Calu3 (cell line): ENCODE measurements around the gene SPRR5. TPM values are rescaled to one million over a fixed set of nuclear protein-coding genes. Genes with fewer than 3 reads are reported as not detected.

Source experiments
- BruUV-seq: library from RNA; stranded (reverse); fragments of 400-500 nt; replicated peaks from 2 replicates; lab custom pipeline; 2021; lab: Mats Ljungman, UMichigan
- CTCF ChIA-PET: fragments of 300-600 bp; sonication (Branson Sonifier 250); formaldehyde crosslinking; loops from one replicate; lab custom pipeline; 2022; ENCODE audit warnings: antibody characterized with exemption; lab: Charles Lee
- DNase-seq: peaks from one replicate; pipeline ENCODE4 v3.0.0; 2022
- H3K27ac Mint-ChIP-seq: one replicate; pipeline ENCODE4 v1.8.0; 2022; ENCODE audit warnings: mixed read lengths; ENCODE audit not compliant: unreplicated experiment
- H3K27me3 Mint-ChIP-seq: one replicate; pipeline ENCODE4 v1.8.0; 2022; ENCODE audit warnings: mixed read lengths; ENCODE audit not compliant: unreplicated experiment
- H3K36me3 Mint-ChIP-seq: one replicate; pipeline ENCODE4 v1.8.0; 2022; ENCODE audit warnings: mild to moderate bottlenecking, moderate library complexity, mixed read lengths; ENCODE audit not compliant: insufficient read depth, unreplicated experiment
- H3K4me1 Mint-ChIP-seq: one replicate; pipeline ENCODE4 v1.8.0; 2022; ENCODE audit warnings: mild to moderate bottlenecking, low read depth, mixed read lengths; ENCODE audit not compliant: unreplicated experiment
- H3K4me3 Mint-ChIP-seq: one replicate; pipeline ENCODE4 v1.8.0; 2022; ENCODE audit warnings: mild to moderate bottlenecking, low read depth, moderate library complexity, mixed read lengths; ENCODE audit not compliant: unreplicated experiment
- H3K9me3 Mint-ChIP-seq: one replicate; pipeline ENCODE4 v1.8.0; 2022; ENCODE audit warnings: low read depth, mixed read lengths; ENCODE audit not compliant: unreplicated experiment
- intact Hi-C: fragments of 100-400 bp; cut with micrococcal nuclease; formaldehyde crosslinking; loops from one replicate; pipeline ENCODE4 v1.10.0; 2022; ENCODE audit not compliant: unreplicated experiment
- total RNA-seq: library from RNA; stranded (reverse); gene quantifications from 2 replicates; pipeline ENCODE4 v1.2.3, GENCODE V29; 2022
- TF ChIP-seq, protein P1 (sequence below): fragments of 200-600 bp; IDR thresholded peaks from one replicate; pipeline ENCODE4 v1.8.0; 2022; ENCODE audit warnings: antibody characterized with exemption; ENCODE audit not compliant: unreplicated experiment

SPRR5 gene
- total RNA-seq, 1 experiment from 2014 or later: not detected

DNA sequence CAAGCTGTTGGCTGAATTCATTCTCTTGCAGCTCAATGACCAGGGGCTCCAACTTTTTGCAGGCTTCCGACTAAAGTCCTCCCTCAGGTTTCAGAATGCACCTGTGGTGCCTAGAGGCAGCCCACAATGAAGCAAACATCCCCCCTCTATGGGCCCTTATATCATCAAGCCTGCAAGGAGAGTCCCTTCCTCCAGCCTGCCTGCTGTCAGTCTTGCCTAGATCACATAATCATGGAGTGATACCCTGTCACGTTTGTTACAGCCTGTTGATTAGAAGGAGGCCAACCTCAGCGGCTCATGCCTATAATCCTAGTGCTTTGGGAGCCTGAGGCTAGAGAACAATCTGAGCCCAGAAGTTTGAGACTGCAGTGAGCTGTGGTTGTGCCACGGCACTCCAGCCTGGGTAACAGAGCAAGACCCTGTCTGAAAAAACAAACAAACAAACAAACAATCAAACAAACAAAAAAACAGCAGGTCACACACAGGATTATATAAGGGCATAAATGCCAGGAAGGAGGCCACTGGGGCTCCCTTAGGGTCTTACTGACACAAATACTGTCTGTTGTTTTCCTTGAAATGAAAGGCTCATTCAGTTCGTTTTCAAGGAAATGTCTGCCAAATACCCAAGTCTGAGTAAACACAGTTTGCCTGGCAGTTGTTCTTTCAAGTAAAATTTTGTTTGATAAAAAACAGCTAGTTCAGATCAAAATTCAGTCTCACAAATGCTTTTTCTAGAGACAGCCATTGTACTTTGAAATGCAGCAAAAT lies 49.8 kb downstream of the SPRR5 start:
- H3K27ac Mint-ChIP-seq: peak overlapping the region; percentile 52
- CTCF ChIA-PET: interaction anchor here (1.1 to 1.7 kb wide), 2 partner anchors 36 to 44 kb away, joined by 3 to 4 read pairs; no protein-coding TSS in a partner anchor
- H3K4me3 Mint-ChIP-seq: no peak overlapping the region
- H3K4me1 Mint-ChIP-seq: peaks cover 53% of the 10 kb centered on the region
- DNase-seq: peak; percentile 35
- peaks cover 5% of the 10 kb centered on the region for H3K9me3 Mint-ChIP-seq
- no TSS peak for BruUV-seq
- no peaks in the 10 kb centered on the region for H3K27me3 Mint-ChIP-seq
- intact Hi-C loops: loop anchor here (5.0 kb wide), 1 partner anchor 35 kb away; the partner anchor contains the start of gene SPRR1B
- H3K36me3 Mint-ChIP-seq: peaks cover 11% of the 10 kb centered on the region
- TF ChIP-seq, protein P1, sequence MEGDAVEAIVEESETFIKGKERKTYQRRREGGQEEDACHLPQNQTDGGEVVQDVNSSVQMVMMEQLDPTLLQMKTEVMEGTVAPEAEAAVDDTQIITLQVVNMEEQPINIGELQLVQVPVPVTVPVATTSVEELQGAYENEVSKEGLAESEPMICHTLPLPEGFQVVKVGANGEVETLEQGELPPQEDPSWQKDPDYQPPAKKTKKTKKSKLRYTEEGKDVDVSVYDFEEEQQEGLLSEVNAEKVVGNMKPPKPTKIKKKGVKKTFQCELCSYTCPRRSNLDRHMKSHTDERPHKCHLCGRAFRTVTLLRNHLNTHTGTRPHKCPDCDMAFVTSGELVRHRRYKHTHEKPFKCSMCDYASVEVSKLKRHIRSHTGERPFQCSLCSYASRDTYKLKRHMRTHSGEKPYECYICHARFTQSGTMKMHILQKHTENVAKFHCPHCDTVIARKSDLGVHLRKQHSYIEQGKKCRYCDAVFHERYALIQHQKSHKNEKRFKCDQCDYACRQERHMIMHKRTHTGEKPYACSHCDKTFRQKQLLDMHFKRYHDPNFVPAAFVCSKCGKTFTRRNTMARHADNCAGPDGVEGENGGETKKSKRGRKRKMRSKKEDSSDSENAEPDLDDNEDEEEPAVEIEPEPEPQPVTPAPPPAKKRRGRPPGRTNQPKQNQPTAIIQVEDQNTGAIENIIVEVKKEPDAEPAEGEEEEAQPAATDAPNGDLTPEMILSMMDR: no peak

- peaks cover 11% of the 10 kb centered on the region for H3K36me3 Mint-ChIP-seq
- H3K27me3 Mint-ChIP-seq: no peaks in the 10 kb centered on the region
- peak overlapping the region; percentile 52 for H3K27ac Mint-ChIP-seq
- DNase-seq: no peak
- H3K9me3 Mint-ChIP-seq: peaks cover 5% of the 10 kb centered on the region
- H3K4me3 Mint-ChIP-seq: no peak overlapping the region
- no TSS peak for BruUV-seq
- peaks cover 61% of the 10 kb centered on the region for H3K4me1 Mint-ChIP-seq
- CTCF ChIA-PET: interaction anchor here (2.7 kb wide), 1 partner anchor 35 kb away, joined by 14 read pairs; no protein-coding TSS in a partner anchor
- TF ChIP-seq, protein P1: no peak
- intact Hi-C loops: loop anchor here (5.0 kb wide), 1 partner anchor 34 kb away; the partner anchor contains the start of gene SPRR1B
Measured at GRCh38 chr1:152997901-152998300, 50.9 kb downstream of the SPRR5 start.

- Mint-ChIP-seq H3K27ac (no peak overlapping the region), H3K9me3 (peaks cover 5% of the 10 kb centered on the region), H3K4me1 (peaks cover 63% of the 10 kb centered on the region), H3K4me3 (no peak overlapping the region), H3K27me3 (no peaks in the 10 kb centered on the region), H3K36me3 (peaks cover 11% of the 10 kb centered on the region)
- TF ChIP-seq, protein P1: no peak
- intact Hi-C loops: loop anchor here (5.0 kb wide), 1 partner anchor 34 kb away; the partner anchor contains the start of gene SPRR1B
- DNase-seq: no peak
- no TSS peak for BruUV-seq
- CTCF ChIA-PET: interaction anchor here (2.7 kb wide), 1 partner anchor 34 kb away, joined by 14 read pairs; no protein-coding TSS in a partner anchor
Measured at GRCh38 chr1:152998476-152998875, 51.5 kb downstream of the SPRR5 start.

Other genes starting within 250 kb of the SPRR5 start
- not detected in 2 replicates for gene LCE2A, start 248.9 kb upstream of the SPRR5 start, total RNA-seq
- gene LCE4A, start 239.0 kb upstream of the SPRR5 start, total RNA-seq: not detected in 2 replicates
- gene KPRP, start 189.2 kb upstream of the SPRR5 start, total RNA-seq: not detected in 2 replicates
- not detected in 2 replicates for gene LCE1F, start 172.1 kb upstream of the SPRR5 start, total RNA-seq
- not detected in 2 replicates for gene LCE1E, start 160.9 kb upstream of the SPRR5 start, total RNA-seq
- gene LCE1D, start 150.5 kb upstream of the SPRR5 start, total RNA-seq: not detected in 2 replicates
- not detected in 2 replicates for gene LCE1C, start 140.6 kb upstream of the SPRR5 start, total RNA-seq
- gene LCE1B, start 135.2 kb upstream of the SPRR5 start, total RNA-seq: not detected in 2 replicates
- not detected in 2 replicates for gene LCE1A, start 119.7 kb upstream of the SPRR5 start, total RNA-seq
- not detected in 2 replicates for gene LCE6A, start 104.3 kb upstream of the SPRR5 start, total RNA-seq
- gene LCE7A, start 87.2 kb upstream of the SPRR5 start, total RNA-seq: not detected in 2 replicates
- gene SMCP, start 68.9 kb upstream of the SPRR5 start, total RNA-seq: not detected in 2 replicates
- 1.1 and 1.9 TPM in 2 replicates for gene IVL, start 38.7 kb upstream of the SPRR5 start, total RNA-seq
- not detected in 2 replicates for gene SPRR4, start 23.4 kb downstream of the SPRR5 start, total RNA-seq
- not detected in 2 replicates for gene SPRR1A, start 36.9 kb downstream of the SPRR5 start, total RNA-seq
- gene SPRR3, start 54.5 kb downstream of the SPRR5 start, total RNA-seq: 6.2 and 26.7 TPM in 2 replicates
- 3.1 TPM in 1 of 2 replicates, not detected in the other for gene SPRR1B, start 84.0 kb downstream of the SPRR5 start, total RNA-seq
- not detected in 2 replicates for gene SPRR2D, start 93.9 kb downstream of the SPRR5 start, total RNA-seq
- not detected in 2 replicates for gene SPRR2A, start 110.3 kb downstream of the SPRR5 start, total RNA-seq
- not detected in 2 replicates for gene SPRR2B, start 124.4 kb downstream of the SPRR5 start, total RNA-seq
- not detected in 2 replicates for gene SPRR2E, start 147.3 kb downstream of the SPRR5 start, total RNA-seq
- not detected in 2 replicates for gene SPRR2F, start 166.3 kb downstream of the SPRR5 start, total RNA-seq
- gene SPRR2G, start 203.7 kb downstream of the SPRR5 start, total RNA-seq: not detected in 2 replicates